GM10248 (cell line): Measurements from ENCODE around the gene MAEA.

Source experiments
- CTCF ChIA-PET: fragments of 300-600 bp; sonication (Branson Sonifier 250); formaldehyde crosslinking; extraction: SDS; loops from one replicate; lab custom pipeline; 2021; ENCODE audit warnings: antibody characterized with exemption; lab: Yijun Ruan, JAX
- POLR2A ChIA-PET: fragments of 350-650 bp; sonication (Branson Sonifier 250); formaldehyde crosslinking; extraction: SDS; loops from one replicate; lab custom pipeline; 2020; ENCODE audit warnings: antibody characterized with exemption; lab: Yijun Ruan, JAX
- DNase-seq: peaks from one replicate; pipeline ENCODE4 v3.0.0; 2012; ENCODE audit errors: extremely low spot score
- CTCF ChIP-seq: IDR thresholded peaks from 2 replicates; pipeline ENCODE4 v1.5.1; 2012; ENCODE audit warnings: mild to moderate bottlenecking, low read depth; ENCODE audit errors: extremely low read depth, missing control alignments, control extremely low read depth

MAEA gene

DNA sequence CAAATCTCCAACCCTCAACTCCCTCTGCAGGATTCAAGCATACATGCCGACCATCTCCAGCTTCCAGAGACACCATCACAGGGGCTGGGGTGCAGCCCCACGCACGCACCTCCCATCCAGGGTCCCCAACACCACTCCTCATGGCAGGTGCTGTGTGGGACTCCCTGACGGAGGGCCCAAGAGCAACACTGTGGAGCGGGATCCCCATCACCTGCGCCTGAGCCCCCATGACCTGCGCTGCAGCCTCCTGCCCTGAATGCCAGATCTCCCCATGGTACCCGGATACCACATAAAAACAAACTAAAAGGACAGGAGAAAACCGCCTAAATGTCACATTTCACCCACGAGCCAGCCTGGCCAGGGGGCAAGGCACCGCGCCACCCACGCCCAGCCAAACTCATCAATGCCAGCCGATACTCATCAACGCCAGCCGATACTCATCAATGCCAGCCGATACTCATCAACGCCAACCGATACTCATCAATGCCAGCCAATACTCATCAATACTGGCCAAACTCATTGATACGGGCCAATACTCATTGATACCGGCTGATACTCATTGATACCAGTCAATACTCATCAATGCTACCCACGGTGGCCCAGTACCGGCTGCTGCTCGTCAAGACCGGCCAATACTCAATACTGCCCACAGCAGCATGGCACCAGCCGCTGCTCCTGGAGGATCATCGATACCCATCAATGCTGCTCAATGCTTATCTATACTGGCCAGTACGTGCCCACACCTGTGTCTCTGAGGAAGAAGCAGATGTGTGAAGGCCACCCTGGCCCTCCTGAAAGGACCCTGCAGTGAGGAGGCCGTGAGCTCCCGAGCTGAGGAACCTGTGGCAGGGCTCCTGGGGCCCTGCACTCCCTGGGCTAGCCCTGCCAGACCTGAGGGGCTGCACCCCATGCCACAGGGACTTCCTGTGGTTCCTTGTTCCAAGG is 46.9 kb upstream of the MAEA start:
- ChIA-PET POLR2A (no interaction called here), CTCF (interaction anchor here (1.1 kb wide), 1 partner anchor 112 kb away, joined by 5 read pairs; no protein-coding TSS in a partner anchor)
- no peak for DNase-seq
- TF ChIP-seq CTCF: no peak

DNA sequence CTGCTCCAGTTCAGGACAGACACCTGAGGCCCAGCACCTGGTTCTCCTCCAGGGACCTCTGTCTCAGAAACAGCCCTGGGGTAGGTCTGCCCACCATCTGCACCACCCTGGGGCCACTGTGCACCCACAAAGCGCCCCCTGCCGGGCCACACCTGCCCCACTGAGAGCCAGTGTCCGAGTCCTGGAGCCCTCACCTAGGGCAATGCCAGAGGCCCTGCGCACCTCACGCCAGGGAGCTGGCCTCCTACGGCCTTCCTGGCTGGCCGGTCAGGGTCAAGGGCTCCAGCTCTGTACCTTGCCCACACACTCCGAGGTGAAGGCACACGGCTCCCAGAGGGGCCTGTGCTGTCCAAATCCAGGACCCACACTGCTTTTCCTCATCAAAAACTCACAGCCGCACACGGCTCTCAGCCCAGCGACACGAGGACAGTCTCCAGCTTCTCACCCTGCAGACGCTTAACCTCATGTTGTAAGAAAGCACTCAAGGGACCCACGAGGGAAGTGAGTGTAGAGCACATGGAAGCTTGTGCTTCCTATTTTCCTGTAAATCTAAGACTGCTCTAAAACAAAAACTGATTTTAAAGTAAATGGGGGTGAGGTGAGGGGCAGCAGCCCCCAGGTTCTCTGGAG is 46.1 kb upstream of the MAEA start:
- DNase-seq: no peak
- ChIA-PET CTCF (interaction anchor here (1.1 to 1.4 kb wide), 3 partner anchors 25 to 113 kb away, joined by 3 to 5 read pairs (median 5); no protein-coding TSS in a partner anchor), POLR2A (no interaction called here)
- TF ChIP-seq CTCF: peak; percentile 26

- CTCF ChIA-PET: interaction anchor here (0.8 to 1.4 kb wide), 4 partner anchors 9 to 112 kb away, joined by 3 to 5 read pairs (median 3); no protein-coding TSS in a partner anchor
- POLR2A ChIA-PET: no interaction called here
- TF ChIP-seq CTCF: no peak
- DNase-seq: no peak
Observed at GRCh38 chr4:1244081-1244977, 45.4 kb upstream of the MAEA start.

- ChIA-PET CTCF (interaction anchor here (0.8 to 1.4 kb wide), 3 partner anchors 10 to 111 kb away, joined by 3 to 5 read pairs (median 3); no protein-coding TSS in a partner anchor), POLR2A (no interaction called here)
- no peak for DNase-seq
- no peak for TF ChIP-seq CTCF
Observed at GRCh38 chr4:1244978-1245471, 44.7 kb upstream of the MAEA start.

DNA sequence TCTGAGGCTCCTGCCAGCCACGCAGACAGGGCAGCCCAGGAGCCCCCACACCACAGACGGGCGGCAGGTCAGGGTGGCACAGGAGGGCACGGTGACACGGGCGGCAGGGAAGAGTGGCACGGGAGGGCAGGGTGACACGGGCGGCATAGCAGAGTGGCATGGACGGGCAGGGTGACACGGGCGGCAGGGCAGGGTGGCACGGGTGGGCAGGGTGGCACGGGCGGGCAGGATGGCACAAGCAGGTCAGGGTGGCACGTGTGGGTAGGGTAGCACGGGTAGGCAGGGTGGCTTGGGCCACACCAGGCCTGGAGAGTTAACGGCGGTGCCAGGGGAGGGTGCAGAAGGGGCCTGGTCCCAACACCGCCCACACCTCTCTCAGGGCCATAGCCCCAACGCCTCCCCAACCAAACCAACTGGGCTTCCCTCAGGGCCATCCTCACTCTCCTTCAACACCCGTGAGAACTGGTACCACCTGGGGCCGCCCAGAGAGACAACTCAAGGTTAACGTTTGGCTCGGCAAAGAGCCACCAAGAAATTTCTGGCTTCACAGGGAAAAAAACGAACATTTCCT is 44.1 kb upstream of the MAEA start:
- POLR2A ChIA-PET: no interaction called here
- CTCF ChIA-PET: interaction anchor here (1.4 kb wide), 1 partner anchor 10 kb away, joined by 3 read pairs; no protein-coding TSS in a partner anchor
- TF ChIP-seq CTCF: no peak
- no peak for DNase-seq
